OCI-LY1 (cell line): Measurements from ENCODE around the gene ARMH1.

Experiments
- H2AFZ ChIP-seq: fragments of 200-600 bp; sonication (generic), shearing (Covaris generic); 2 replicates; pipeline ENCODE4 v1.6.0; 2014; ENCODE audit warnings: antibody characterized with exemption, mild to moderate bottlenecking, low read length
- H3F3A ChIP-seq: fragments of 200-600 bp; sonication (generic), shearing (Covaris generic); 2 replicates; pipeline ENCODE4 v1.6.0; 2014; ENCODE audit warnings: mild to moderate bottlenecking, antibody characterized with exemption, low read length, moderate library complexity; ENCODE audit not compliant: insufficient read depth
- H3K27ac ChIP-seq: fragments of 200-600 bp; sonication (generic); 2 replicates; pipeline ENCODE4 v1.5.1; 2014; ENCODE audit warnings: low read length, mixed run types, mild to moderate bottlenecking, low read depth; ENCODE audit not compliant: poor library complexity, severe bottlenecking
- H3K27me3 ChIP-seq: fragments of 200-600 bp; sonication (generic); 2 replicates; pipeline ENCODE4 v1.6.0; 2014; ENCODE audit warnings: antibody characterized with exemption, mild to moderate bottlenecking, low read length, moderate library complexity; ENCODE audit not compliant: insufficient read depth
- H3K36me3 ChIP-seq: fragments of 200-600 bp; sonication (generic); 2 replicates; pipeline ENCODE4 v1.6.1; 2014; ENCODE audit warnings: mild to moderate bottlenecking, antibody characterized with exemption, low read length, moderate library complexity, mixed read lengths; ENCODE audit not compliant: insufficient read depth
- H3K4me1 ChIP-seq: fragments of 200-600 bp; sonication (generic); 2 replicates; pipeline ENCODE4 v1.5.1; 2014; ENCODE audit warnings: mild to moderate bottlenecking, low read length, moderate library complexity; ENCODE audit not compliant: insufficient read depth, severe bottlenecking
- H3K4me2 ChIP-seq: fragments of 200-600 bp; sonication (generic), shearing (Covaris generic); 2 replicates; pipeline ENCODE4 v1.6.1; 2014; ENCODE audit warnings: low read length
- H3K4me3 ChIP-seq: fragments of 200-600 bp; sonication (generic); 2 replicates; pipeline ENCODE4 v1.5.1; 2014; ENCODE audit warnings: low read length, low read depth, mild to moderate bottlenecking, mixed read lengths; ENCODE audit not compliant: poor library complexity, severe bottlenecking
- H3K79me2 ChIP-seq: fragments of 200-600 bp; shearing (Covaris generic); 2 replicates; pipeline ENCODE4 v1.6.1; 2016; ENCODE audit warnings: mixed run types, low read length, mixed read lengths; ENCODE audit not compliant: insufficient read depth
- H3K9ac ChIP-seq: fragments of 200-600 bp; sonication (generic), shearing (Covaris generic); 2 replicates; pipeline ENCODE4 v1.6.1; 2014; ENCODE audit warnings: mild to moderate bottlenecking, low read length, mixed read lengths
- H3K9me2 ChIP-seq: fragments of 200-600 bp; sonication (generic), shearing (Covaris generic); 2 replicates; pipeline ENCODE4 v1.6.1; 2014; ENCODE audit warnings: low read depth, mild to moderate bottlenecking, low read length, mixed read lengths
- H3K9me3 ChIP-seq: fragments of 200-600 bp; shearing (Covaris generic); 2 replicates; pipeline ENCODE4 v1.6.1; 2014; ENCODE audit warnings: low read length, mixed read lengths
- H4K20me1 ChIP-seq: fragments of 200-600 bp; sonication (generic), shearing (Covaris generic); 2 replicates; pipeline ENCODE4 v1.6.0; 2016; ENCODE audit warnings: mild to moderate bottlenecking, low read length; ENCODE audit not compliant: insufficient read depth
- EZH2 ChIP-seq: fragments of 200-600 bp; sonication (generic), shearing (Covaris generic); IDR thresholded peaks from 2 replicates; pipeline ENCODE4 v1.8.0; 2017; ENCODE audit warnings: borderline replicate concordance, mixed run types, mild to moderate bottlenecking, antibody characterized with exemption, low read length, moderate library complexity, mixed read lengths
- TF ChIP-seq, protein P1 (sequence below): fragments of 200-600 bp; sonication (generic), shearing (Covaris generic); IDR thresholded peaks from 2 replicates; pipeline ENCODE4 v1.5.1; 2017; ENCODE audit warnings: mild to moderate bottlenecking, antibody characterized with exemption, low read length, moderate library complexity, mixed read lengths

Gene ARMH1

DNA sequence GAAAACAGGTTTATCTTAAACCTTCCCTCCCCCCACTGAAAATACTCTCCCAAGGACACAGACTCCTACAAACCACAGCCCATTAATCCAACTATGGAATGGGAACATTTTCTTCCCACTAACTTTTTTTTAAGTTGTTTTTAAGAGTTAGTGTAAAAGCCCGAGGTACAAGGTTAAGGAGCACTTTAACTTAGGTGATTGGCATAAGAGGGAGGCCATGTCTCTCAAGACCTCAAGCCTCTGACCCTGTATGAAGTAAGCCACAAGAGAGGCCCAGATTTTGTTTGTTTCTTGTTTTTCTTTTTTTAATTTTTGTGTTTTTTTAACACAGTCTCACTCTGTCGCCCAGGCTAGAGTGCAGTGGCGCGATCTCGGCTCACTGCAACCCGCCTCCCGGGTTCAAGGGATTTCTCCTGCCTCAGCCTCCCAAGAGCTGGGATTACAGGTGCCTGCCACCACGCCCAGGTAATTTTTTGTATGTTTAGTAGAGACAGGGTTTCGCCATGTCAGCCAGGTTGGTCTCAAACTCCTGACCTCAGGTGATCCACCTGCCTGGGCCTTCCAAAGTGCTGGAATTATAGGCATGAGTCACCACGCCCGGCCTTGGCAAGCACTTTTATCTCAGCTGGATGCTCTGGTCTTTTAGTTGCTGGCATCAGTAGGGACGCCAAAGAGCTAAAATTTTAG lies 14.4 kb downstream of the ARMH1 start:
- no peaks in the 10 kb centered on the region for H3K27me3 ChIP-seq
- no peaks in the 10 kb centered on the region for H3F3A ChIP-seq
- no peak overlapping the region for H3K9ac ChIP-seq
- H3K4me3 ChIP-seq = no peak overlapping the region
- no peaks in the 10 kb centered on the region for H3K9me3 ChIP-seq
- no peak overlapping the region for H3K4me2 ChIP-seq
- H2AFZ ChIP-seq = no peak overlapping the region
- no peaks in the 10 kb centered on the region; the same call in 1 of the 2 replicates for H3K36me3 ChIP-seq
- H3K27ac ChIP-seq = no peak overlapping the region
- H3K4me1 ChIP-seq = peaks cover 18% of the 10 kb centered on the region
- H4K20me1 ChIP-seq = no peaks in the 10 kb centered on the region
- TF ChIP-seq EZH2 = no peak
- TF ChIP-seq, protein P1, sequence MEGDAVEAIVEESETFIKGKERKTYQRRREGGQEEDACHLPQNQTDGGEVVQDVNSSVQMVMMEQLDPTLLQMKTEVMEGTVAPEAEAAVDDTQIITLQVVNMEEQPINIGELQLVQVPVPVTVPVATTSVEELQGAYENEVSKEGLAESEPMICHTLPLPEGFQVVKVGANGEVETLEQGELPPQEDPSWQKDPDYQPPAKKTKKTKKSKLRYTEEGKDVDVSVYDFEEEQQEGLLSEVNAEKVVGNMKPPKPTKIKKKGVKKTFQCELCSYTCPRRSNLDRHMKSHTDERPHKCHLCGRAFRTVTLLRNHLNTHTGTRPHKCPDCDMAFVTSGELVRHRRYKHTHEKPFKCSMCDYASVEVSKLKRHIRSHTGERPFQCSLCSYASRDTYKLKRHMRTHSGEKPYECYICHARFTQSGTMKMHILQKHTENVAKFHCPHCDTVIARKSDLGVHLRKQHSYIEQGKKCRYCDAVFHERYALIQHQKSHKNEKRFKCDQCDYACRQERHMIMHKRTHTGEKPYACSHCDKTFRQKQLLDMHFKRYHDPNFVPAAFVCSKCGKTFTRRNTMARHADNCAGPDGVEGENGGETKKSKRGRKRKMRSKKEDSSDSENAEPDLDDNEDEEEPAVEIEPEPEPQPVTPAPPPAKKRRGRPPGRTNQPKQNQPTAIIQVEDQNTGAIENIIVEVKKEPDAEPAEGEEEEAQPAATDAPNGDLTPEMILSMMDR = no peak
- no peaks in the 10 kb centered on the region for H3K9me2 ChIP-seq
- no peaks in the 10 kb centered on the region for H3K79me2 ChIP-seq

DNA sequence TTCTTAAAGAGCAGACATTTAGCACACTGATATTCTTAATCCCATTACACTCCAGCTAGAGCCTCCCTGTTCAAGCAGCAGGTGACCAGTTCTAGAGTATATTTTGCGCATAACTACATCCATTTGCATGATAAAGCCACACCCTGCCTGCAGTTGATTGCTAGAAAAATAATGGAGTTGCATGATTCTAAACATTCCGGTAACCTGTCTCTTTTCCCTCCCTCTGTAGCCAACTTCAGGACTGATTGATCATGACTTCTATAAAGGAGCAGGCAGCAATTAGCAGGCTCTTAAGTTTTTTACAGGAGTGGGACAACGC lies 14.9 kb downstream of the ARMH1 start:
- Histone ChIP-seq H3K9me2 (no peaks in the 10 kb centered on the region), H3K4me2 (no peak overlapping the region), H3K27ac (no peak overlapping the region), H3K27me3 (no peaks in the 10 kb centered on the region), H3K79me2 (no peaks in the 10 kb centered on the region), H3K4me1 (peaks cover 20% of the 10 kb centered on the region), H3K9ac (no peak overlapping the region), H2AFZ (no peak overlapping the region), H3F3A (no peaks in the 10 kb centered on the region), H3K36me3 (no peaks in the 10 kb centered on the region; the same call in 1 of the 2 replicates), H3K9me3 (no peaks in the 10 kb centered on the region), H4K20me1 (no peaks in the 10 kb centered on the region), H3K4me3 (no peak overlapping the region)
- no peak for TF ChIP-seq EZH2
- TF ChIP-seq, protein P1 = no peak

DNA sequence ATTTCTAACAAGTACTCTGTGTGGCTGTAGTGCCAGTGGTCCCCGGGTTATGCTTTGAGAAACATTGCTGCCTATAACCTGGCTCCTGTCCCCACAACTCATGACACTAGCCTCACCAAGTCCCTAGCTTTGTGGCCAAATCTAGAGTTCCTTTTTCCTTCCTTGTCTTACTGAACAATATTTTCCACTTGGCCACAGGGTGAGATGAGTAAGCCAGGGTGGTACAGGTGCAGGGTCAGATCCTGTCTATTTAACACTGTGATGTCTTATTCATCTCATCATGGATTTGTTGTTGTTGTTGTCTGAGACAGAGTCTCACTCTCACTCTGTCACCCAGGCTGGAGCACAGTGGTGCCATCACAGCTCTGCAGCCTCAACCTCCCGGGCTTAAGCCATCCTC lies 18.6 kb downstream of the ARMH1 start:
- no peaks in the 10 kb centered on the region for H3F3A ChIP-seq
- no peak overlapping the region for H3K4me3 ChIP-seq
- H3K27me3 ChIP-seq = no peaks in the 10 kb centered on the region
- no peaks in the 10 kb centered on the region for H3K79me2 ChIP-seq
- H3K9me3 ChIP-seq = no peaks in the 10 kb centered on the region
- H3K4me2 ChIP-seq = no peak overlapping the region
- H4K20me1 ChIP-seq = no peaks in the 10 kb centered on the region
- H3K27ac ChIP-seq = peak overlapping the region; percentile 37
- no peak overlapping the region for H3K9ac ChIP-seq
- no peaks in the 10 kb centered on the region; the same call in 1 of the 2 replicates for H3K36me3 ChIP-seq
- H3K9me2 ChIP-seq = no peaks in the 10 kb centered on the region
- H3K4me1 ChIP-seq = peaks cover 52% of the 10 kb centered on the region
- TF ChIP-seq, protein P1 = no peak
- no peak for TF ChIP-seq EZH2
- H2AFZ ChIP-seq = no peak overlapping the region
